PC-9 (cell line): ENCODE results near the gene ARF6. TPM values are rescaled to one million over a fixed set of nuclear protein-coding genes. Genes with fewer than 3 reads are reported as not detected.

Source experiments
- BruUV-seq: library from RNA; stranded (reverse); fragments of 400-500 nt; replicated peaks from 2 replicates; lab custom pipeline; 2021; lab: Mats Ljungman, UMichigan
- CTCF ChIA-PET: fragments of 300-600 bp; sonication (Branson Sonifier 250); formaldehyde crosslinking; loops from one replicate; lab custom pipeline; 2022; ENCODE audit warnings: antibody characterized with exemption; lab: Charles Lee
- POLR2A ChIA-PET: fragments of 300-600 bp; sonication (Branson Sonifier 250); formaldehyde crosslinking; loops from one replicate; lab custom pipeline; 2022; ENCODE audit warnings: antibody characterized with exemption; ENCODE audit not compliant: unreplicated experiment; lab: Charles Lee
- DNase-seq, 2 experiments: peaks; one replicate each; pipeline versions ENCODE4 v3.0.0 to v3.0.0-alpha.2; 2015 to 2022; ENCODE audit warnings: mixed read lengths in 1 of 2
- H2AFZ ChIP-seq: fragments of 200-600 bp; sonication (generic); 2 replicates; pipeline ENCODE4 v1.8.1; 2017; ENCODE audit warnings: antibody characterized with exemption
- H3F3A ChIP-seq: fragments of 200-600 bp; sonication (generic); 2 replicates; pipeline ENCODE4 v1.8.1; 2017; ENCODE audit warnings: antibody characterized with exemption, mild to moderate bottlenecking, low read depth; ENCODE audit not compliant: insufficient read depth
- H3K27ac ChIP-seq: fragments of 200-600 bp; sonication (generic); 2 replicates; pipeline ENCODE4 v1.6.1; 2016; ENCODE audit warnings: mixed run types
- H3K27me3 ChIP-seq: fragments of 200-600 bp; sonication (generic); 2 replicates; pipeline ENCODE4 v1.6.1; 2016; ENCODE audit warnings: low read depth, mixed run types; ENCODE audit not compliant: insufficient read depth
- H3K36me3 ChIP-seq: fragments of 200-600 bp; sonication (generic); 2 replicates; pipeline ENCODE4 v1.6.1; 2016; ENCODE audit warnings: low read depth, mixed run types
- H3K4me1 ChIP-seq: fragments of 200-600 bp; sonication (generic); replicated peaks from 2 replicates; pipeline ENCODE4 v1.6.1; 2016; ENCODE audit warnings: mixed run types; ENCODE audit not compliant: insufficient read depth
- H3K4me2 ChIP-seq: fragments of 200-600 bp; sonication (generic); 2 replicates; pipeline ENCODE4 v1.6.1; 2017; ENCODE audit warnings: mixed run types
- H3K4me3 ChIP-seq: fragments of 200-600 bp; sonication (generic); 2 replicates; pipeline ENCODE4 v1.6.1; 2016; ENCODE audit warnings: mixed run types
- H3K79me2 ChIP-seq: fragments of 200-600 bp; sonication (generic); 2 replicates; pipeline ENCODE4 v1.6.1; 2017; ENCODE audit warnings: low read depth, mixed run types
- H3K9me2 ChIP-seq: fragments of 200-600 bp; sonication (generic); 2 replicates; pipeline ENCODE4 v1.8.1; 2017; ENCODE audit warnings: mild to moderate bottlenecking; ENCODE audit not compliant: insufficient read depth
- H3K9me3 ChIP-seq: fragments of 200-600 bp; sonication (generic); 2 replicates; pipeline ENCODE4 v1.8.1; 2016; ENCODE audit warnings: low read depth; ENCODE audit not compliant: insufficient read depth
- H4K20me1 ChIP-seq: fragments of 200-600 bp; sonication (generic); 2 replicates; pipeline ENCODE4 v1.8.1; 2017; ENCODE audit not compliant: insufficient read depth
- EZH2 ChIP-seq: fragments of 200-600 bp; sonication (generic); IDR thresholded peaks from 2 replicates; pipeline ENCODE4 v1.8.0; 2017; ENCODE audit warnings: antibody characterized with exemption, low read depth
- intact Hi-C: fragments of 100-400 bp; cut with micrococcal nuclease; formaldehyde crosslinking; loops from one replicate; pipeline ENCODE4 v1.10.0; 2022; ENCODE audit not compliant: unreplicated experiment
- total RNA-seq: library from RNA; stranded (reverse); gene quantifications from 2 replicates; pipeline ENCODE4 v1.2.3, GENCODE V29; 2021
- TF ChIP-seq, protein P1 (sequence below): fragments of 200-600 bp; sonication (generic); conservative IDR thresholded peaks from 2 replicates; pipeline ENCODE4 v1.6.1; 2017; ENCODE audit warnings: mixed run types, antibody characterized with exemption, mild to moderate bottlenecking, moderate library complexity

The ARF6 gene
- total RNA-seq, 1 experiment from 2014 or later, result 65.3 TPM

GRCh38 chr14:49930720-49931119 is 37.8 kb downstream of the ARF6 start:
- Histone ChIP-seq H3K36me3 (no peaks in the 10 kb centered on the region), H3K4me3 (no peak overlapping the region), H3K4me2 (no peak overlapping the region), H4K20me1 (no peaks in the 10 kb centered on the region), H3K79me2 (no peaks in the 10 kb centered on the region), H3K4me1 (no peaks in the 10 kb centered on the region), H3F3A (0 out of 2 replicates have a peak, but pooled peaks cover 3% of the 10 kb centered on the region), H2AFZ (no peak overlapping the region), H3K27ac (no peak overlapping the region), H3K9me3 (no peaks in the 10 kb centered on the region), H3K27me3 (no peaks in the 10 kb centered on the region), H3K9me2 (no peaks in the 10 kb centered on the region)
- ChIA-PET POLR2A (no interaction called here), CTCF (no interaction called here)
- DNase-seq, result no peak
- TF ChIP-seq, protein P1, sequence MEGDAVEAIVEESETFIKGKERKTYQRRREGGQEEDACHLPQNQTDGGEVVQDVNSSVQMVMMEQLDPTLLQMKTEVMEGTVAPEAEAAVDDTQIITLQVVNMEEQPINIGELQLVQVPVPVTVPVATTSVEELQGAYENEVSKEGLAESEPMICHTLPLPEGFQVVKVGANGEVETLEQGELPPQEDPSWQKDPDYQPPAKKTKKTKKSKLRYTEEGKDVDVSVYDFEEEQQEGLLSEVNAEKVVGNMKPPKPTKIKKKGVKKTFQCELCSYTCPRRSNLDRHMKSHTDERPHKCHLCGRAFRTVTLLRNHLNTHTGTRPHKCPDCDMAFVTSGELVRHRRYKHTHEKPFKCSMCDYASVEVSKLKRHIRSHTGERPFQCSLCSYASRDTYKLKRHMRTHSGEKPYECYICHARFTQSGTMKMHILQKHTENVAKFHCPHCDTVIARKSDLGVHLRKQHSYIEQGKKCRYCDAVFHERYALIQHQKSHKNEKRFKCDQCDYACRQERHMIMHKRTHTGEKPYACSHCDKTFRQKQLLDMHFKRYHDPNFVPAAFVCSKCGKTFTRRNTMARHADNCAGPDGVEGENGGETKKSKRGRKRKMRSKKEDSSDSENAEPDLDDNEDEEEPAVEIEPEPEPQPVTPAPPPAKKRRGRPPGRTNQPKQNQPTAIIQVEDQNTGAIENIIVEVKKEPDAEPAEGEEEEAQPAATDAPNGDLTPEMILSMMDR, result no peak
- TF ChIP-seq EZH2, result no peak
- intact Hi-C loops, result no loop called here
- BruUV-seq, result no TSS peak

DNA sequence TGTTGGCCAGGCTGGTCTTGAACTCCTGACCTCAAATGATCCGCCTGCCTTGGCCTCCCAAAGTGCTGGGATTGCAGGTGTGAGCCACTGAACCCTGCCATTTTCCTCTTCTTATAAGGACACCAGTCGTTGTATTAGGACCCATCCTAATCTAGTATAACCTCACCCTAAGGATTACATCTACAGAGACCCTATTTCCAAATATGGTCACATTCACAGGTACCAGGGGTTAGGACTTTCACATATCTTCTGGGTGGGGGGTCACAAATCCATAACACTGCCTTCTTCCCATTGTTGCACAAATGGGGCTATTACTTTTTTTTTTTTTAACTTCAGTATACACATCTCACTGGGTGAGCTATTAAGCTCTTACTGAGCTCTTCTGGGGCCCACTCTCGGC is 38.6 kb downstream of the ARF6 start:
- CTCF ChIA-PET, result interaction anchor here (0.6 kb wide), 1 partner anchor 181 kb away, joined by 3 read pairs; no protein-coding TSS in a partner anchor

GRCh38 chr14:49933128-49933527 is 40.2 kb downstream of the ARF6 start:
- H3K4me1 ChIP-seq, result no peaks in the 10 kb centered on the region
- H3K36me3 ChIP-seq, result no peaks in the 10 kb centered on the region
- H3K27me3 ChIP-seq, result no peaks in the 10 kb centered on the region
- H3K9me2 ChIP-seq, result no peaks in the 10 kb centered on the region
- POLR2A ChIA-PET, result no interaction called here
- H2AFZ ChIP-seq, result no peak overlapping the region
- H3K9me3 ChIP-seq, result no peaks in the 10 kb centered on the region; the same call in 1 of the 2 replicates
- CTCF ChIA-PET, result no interaction called here
- no peaks in the 10 kb centered on the region for H3F3A ChIP-seq
- no peak overlapping the region for H3K4me3 ChIP-seq
- intact Hi-C loops, result no loop called here
- TF ChIP-seq, protein P1, result no peak
- no peak for TF ChIP-seq EZH2
- H3K27ac ChIP-seq, result no peak overlapping the region
- no peak overlapping the region for H3K4me2 ChIP-seq
- H4K20me1 ChIP-seq, result no peaks in the 10 kb centered on the region
- no peaks in the 10 kb centered on the region for H3K79me2 ChIP-seq
- no TSS peak for BruUV-seq
- no peak for DNase-seq

More for the DNA sequence above, 38.6 kb downstream of the ARF6 start:
- no peak overlapping the region for H3K27ac ChIP-seq
- no peaks in the 10 kb centered on the region for H3K4me1 ChIP-seq
- POLR2A ChIA-PET, result no interaction called here
- intact Hi-C loops, result no loop called here
- no peak for TF ChIP-seq EZH2
- TF ChIP-seq, protein P1, result no peak
- H3K27me3 ChIP-seq, result no peaks in the 10 kb centered on the region
- H3K4me2 ChIP-seq, result no peak overlapping the region
- no peaks in the 10 kb centered on the region for H3K9me3 ChIP-seq
- 0 out of 2 replicates have a peak, but pooled peaks cover 3% of the 10 kb centered on the region for H3F3A ChIP-seq
- H3K4me3 ChIP-seq, result no peak overlapping the region
- no TSS peak for BruUV-seq
- H3K79me2 ChIP-seq, result no peaks in the 10 kb centered on the region
- H4K20me1 ChIP-seq, result no peaks in the 10 kb centered on the region
- DNase-seq, result no peak
- no peaks in the 10 kb centered on the region for H3K36me3 ChIP-seq
- H3K9me2 ChIP-seq, result no peaks in the 10 kb centered on the region
- H2AFZ ChIP-seq, result no peak overlapping the region
